ENCODE results near the gene RNU2-63P.
A peak's percentile ranks its signal among the peaks of the same experiment; 100 is the strongest.
"Not testable (repeated sequence)": the region's sequence is repeated elsewhere in the genome, so short reads cannot be mapped to it uniquely, and the experiment has no call there.

The RNU2-63P gene

DNA sequence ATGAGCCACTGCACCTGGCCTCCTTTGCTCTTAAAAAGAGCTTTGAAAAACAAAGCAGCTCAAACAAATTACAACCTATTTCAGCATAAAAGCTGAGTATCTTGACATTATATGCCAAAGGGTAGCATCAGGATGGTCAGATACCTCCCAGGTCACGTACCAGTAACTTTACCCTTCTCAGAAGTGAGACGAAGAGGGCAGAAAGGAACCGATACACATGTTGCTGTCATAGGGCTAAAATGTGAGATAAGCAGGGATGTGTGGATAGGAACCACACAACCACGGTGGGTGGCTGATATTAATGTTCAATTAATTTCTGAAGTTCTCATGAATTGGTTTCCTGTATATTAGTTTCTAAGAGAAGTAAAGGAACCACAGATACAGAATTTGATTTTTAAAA is 12.6 kb upstream of the RNU2-63P start:
- no peak for DNase-seq (ENCODE audit: low read depth, low spot score)

DNA sequence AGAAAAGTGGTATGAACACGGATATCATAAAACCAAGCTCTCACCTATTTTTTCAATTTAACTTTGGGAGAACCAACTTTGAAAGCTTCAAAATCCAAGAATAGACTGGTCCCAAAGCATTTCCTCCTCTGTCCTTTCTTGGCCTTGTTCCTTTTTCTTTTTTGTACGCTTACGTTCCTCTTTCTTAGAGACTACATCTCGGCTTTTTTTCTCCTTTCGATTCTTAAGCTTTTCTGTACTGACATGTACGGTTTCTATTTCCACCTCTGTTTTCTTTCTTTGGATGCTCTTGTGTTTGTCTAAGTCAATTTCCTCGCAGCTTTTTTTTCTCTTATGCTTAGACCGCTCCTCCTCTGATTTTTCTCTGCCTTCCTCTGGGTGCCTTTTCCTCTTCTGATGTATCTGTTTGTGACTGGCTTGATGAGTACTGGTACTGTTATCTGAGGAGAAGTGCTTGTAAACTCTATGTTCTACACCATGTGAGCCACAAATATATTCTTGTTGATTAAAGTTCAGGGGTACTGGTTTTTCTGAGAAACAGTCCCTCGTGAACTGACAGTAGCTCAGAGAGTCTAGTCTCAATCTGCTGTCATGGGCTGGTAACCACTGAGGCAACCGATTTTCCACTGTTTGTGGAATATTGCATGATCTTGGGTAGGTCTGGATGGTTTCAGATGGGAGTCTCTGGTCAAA is 11.5 kb upstream of the RNU2-63P start:
- DNase-seq (ENCODE audit: low read depth, low spot score) = no peak

- DNase-seq (ENCODE audit: low read depth, low spot score) = peak; percentile 90
Observed at GRCh38 chr2:88024509-88024908, 8.2 kb upstream of the RNU2-63P start.

- no peak for DNase-seq (ENCODE audit: low read depth, low spot score)
Observed at GRCh38 chr2:88022669-88022921, 6.2 kb upstream of the RNU2-63P start.

DNA sequence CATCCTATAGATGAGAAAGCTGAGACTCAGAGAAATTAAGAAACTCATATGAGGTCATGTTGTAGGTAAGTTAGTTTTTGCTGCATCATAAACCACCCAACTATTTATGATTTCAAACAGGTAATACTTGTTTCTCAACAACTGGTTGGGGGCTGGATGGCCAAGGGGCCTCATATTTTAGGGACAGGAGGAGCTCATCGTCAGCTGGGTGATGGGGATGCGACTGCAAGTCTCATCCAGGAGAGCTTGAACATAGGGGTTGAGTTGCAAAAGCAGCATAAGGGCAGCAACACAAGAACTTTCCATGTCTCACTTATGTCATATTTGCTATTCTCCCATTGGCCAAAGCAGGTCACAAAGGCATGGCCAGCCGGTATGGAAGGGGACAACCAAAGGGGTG is 3.6 kb upstream of the RNU2-63P start:
- DNase-seq (ENCODE audit: low read depth, low spot score) = no peak

DNA sequence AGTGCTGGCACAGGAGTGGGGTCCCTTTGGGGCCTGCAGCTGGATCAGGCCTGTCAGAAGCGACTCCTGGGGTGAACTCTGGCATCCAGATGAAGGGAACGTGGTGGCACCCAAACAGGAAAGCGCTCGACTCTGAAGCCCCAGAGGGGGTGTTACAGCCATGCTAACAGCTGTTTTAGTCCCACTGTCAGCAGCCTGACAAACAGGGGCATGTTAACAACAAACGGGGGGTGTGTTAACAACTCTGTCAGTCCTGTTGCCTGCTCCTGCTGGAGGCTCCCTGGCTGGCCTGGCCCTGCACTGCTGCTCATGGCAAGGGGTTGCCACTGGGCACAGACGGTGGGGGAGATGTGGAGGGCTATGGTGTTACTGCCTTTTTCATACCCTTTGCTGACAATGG is 2.6 kb upstream of the RNU2-63P start:
- DNase-seq (ENCODE audit: low read depth, low spot score) = no peak

- not testable (repeated sequence) for DNase-seq (ENCODE audit: low read depth, low spot score)
Observed at GRCh38 chr2:88018077-88018805, 1.9 kb upstream of the RNU2-63P start.

GRCh38 chr2:88017780-88018038 is 1.4 kb upstream of the RNU2-63P start:
- DNase-seq (ENCODE audit: low read depth, low spot score) = not testable (repeated sequence)

DNA sequence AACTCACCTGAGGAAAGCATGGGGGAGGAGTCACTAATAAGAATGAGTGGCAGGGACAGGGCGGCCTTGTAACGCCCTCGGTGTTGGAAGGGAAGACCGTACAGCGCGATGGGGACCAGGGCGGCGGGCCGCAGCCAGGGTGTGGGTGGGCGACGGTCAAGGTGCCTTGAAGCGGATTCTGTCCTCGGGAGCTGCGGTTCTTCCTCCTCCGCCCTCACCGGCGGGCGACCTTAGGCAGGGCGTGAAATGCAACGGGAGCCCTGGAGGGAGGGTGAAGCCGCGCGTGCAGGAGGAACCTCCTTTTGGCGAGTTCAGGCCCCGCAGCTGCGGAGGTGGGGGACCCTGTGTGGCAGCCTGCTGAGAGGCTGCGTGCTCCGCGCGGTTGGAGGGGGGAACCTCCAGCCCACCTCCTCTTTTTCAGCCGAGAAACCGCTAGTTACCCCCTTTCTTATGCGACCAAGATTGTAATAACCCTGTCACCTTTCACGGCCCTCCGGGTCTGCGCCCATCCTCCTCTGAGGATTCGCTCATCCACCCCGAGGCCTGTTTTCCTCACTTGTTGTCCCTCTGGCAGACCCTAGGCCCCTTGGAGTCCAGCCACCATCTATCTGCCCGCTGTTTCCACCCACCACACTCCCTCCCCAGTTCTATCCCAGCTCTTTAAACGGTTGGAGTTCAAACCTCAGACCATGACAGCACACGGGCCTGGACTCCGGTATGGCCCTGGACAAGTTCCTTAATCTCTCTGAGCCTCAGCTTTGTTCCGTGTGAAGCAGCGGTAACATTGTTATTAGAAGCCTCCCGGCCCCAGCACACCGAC is 823 bp upstream of the RNU2-63P start:
- no peak for DNase-seq (ENCODE audit: low read depth, low spot score)

DNA sequence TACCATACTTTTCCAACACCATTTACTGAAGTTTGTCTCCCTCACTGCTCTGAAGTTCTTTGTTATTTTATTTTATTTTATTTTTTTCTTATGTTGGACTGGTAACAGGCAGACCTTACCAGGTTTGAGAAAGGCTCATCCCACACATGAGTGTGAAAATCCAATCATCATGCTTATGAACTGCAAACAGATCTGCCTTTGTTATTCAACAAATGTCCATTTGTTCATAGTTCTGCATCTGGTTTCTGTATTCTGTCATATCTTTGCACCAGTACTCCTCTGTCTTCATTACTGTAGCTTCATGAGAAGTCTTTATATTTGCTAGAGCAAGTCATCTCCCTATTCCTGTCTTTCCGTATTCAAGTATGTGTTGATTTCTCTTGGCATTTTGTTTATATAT is 5.3 kb downstream of the RNU2-63P start:
- DNase-seq (ENCODE audit: low read depth, low spot score) = no peak

GRCh38 chr2:88010136-88010535 is 6.2 kb downstream of the RNU2-63P start:
- DNase-seq (ENCODE audit: low read depth, low spot score) = no peak

DNA sequence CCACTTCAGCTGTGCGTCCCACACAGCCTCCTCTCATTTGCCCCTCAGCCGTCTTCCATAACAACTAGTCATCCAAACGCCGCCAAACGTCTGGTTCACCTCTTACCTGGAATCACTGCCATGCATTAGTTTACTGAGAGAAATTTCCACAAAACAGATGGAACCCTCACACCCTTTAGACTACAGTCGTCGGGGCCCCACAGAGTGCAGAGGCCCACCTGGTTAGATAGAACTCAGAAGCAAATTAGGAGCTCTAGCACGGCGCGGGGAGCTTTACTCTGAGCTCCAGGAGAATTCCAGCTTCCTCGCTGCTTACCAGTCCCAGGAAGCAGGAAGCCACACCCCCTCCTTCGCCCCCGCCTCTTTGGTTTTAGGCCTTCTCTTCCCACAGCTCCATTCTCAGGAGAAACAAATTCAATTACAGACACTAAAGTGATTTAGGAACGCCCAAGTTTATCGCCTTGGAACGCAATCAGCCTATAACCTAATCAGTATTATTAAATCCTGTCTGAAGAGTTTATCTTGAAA is 9.4 kb downstream of the RNU2-63P start:
- DNase-seq (ENCODE audit: low read depth, low spot score) = peak; percentile 79

- DNase-seq (ENCODE audit: low read depth, low spot score) = no peak
Observed at GRCh38 chr2:88005776-88006175, 10.6 kb downstream of the RNU2-63P start.

GRCh38 chr2:88003074-88003755 is 13.1 kb downstream of the RNU2-63P start:
- DNase-seq (ENCODE audit: low read depth, low spot score) = peak; percentile 58

DNA sequence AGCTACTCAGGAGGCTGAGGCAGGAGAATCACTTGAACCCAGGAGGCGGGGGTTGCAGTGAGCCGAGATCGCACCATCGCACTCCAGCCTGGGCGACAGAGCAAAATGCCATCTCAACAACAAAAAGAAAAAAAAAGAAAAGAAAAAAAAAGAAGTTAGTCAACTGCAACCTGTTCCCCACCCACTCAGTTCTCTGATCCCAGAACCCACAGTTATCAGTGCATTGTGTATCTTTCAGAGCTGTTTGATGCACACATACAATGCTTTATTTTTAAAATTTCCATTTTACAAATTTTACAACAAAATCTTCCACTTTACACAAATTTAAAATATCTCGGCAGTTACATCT is 14.0 kb downstream of the RNU2-63P start:
- DNase-seq (ENCODE audit: low read depth, low spot score) = no peak

GRCh38 chr2:88000474-88000873 is 15.9 kb downstream of the RNU2-63P start:
- not testable (repeated sequence) for DNase-seq (ENCODE audit: low read depth, low spot score)

DNA sequence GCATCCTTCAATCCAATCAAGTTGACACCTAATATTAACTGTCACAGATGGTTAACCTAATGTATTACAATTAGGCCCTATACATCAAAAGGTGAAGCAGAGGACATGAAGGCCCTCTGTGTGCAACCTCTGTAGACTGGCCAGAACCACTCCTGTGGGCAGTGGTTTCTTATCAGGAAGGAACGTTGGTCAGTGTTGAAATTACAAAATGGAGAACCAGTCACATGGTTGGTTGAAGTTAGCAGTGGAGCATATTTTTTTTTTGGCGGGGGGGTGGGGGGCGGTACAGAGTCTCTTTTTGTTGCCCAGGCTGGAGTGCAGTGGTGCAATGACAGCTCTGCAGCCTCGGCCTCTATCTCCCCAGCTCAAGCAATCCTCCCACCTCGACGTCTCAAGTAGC is 19.8 kb downstream of the RNU2-63P start:
- DNase-seq (ENCODE audit: low read depth, low spot score) = no peak

GRCh38 chr2:87995756-87996155 is 20.6 kb downstream of the RNU2-63P start:
- no peak for DNase-seq (ENCODE audit: low read depth, low spot score)

GRCh38 chr2:87994304-87994850 is 22.0 kb downstream of the RNU2-63P start:
- not testable (repeated sequence) for DNase-seq (ENCODE audit: low read depth, low spot score)

DNA sequence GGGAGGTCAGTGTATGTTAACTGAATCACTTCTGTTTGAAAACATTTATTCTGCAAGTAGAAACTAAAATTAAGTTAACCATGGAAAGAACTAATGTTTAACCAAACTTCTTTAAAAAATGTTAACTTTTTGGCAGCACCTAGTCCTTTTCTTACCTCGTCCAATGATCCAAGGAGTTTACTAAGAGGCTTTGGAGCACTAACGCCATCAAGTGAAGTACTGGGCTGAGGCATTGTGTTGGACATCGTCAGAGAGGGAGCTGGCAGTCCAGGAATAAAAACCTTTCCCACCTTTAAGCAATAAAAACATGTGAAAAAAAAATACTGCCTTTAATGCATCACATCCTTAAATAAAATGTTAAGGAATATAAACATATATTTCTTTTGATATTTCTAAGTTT is 23.8 kb downstream of the RNU2-63P start:
- not testable (repeated sequence) for DNase-seq (ENCODE audit: low read depth, low spot score)

GRCh38 chr2:87987473-87987872 is 28.9 kb downstream of the RNU2-63P start:
- DNase-seq (ENCODE audit: low read depth, low spot score) = not testable (repeated sequence)

DNA sequence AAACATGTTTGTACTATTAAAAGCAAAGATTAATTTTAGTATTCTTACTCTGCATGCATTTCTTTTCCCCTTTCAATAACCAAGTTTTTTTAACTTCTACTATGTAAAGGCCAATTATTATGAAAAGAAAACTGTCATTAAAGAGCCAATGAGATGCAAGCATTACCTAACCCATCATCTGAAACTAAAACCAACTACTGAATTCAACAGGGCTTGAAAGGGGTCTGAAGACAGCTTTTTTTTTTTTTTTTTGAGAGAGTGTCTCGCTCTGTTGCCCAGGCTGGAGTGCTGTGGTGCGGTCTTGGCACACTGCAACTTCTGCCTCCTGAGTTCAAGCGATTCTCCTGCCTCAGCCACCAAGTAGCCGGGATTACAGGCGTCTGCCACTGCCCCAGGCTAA is 30.4 kb downstream of the RNU2-63P start:
- DNase-seq (ENCODE audit: low read depth, low spot score) = not testable (repeated sequence)
